Kidney (tissue), 14 donors: ENCODE results near the gene SYT1. TPM values are rescaled to one million over a fixed set of nuclear protein-coding genes. Genes with fewer than 3 reads are reported as not detected.

Source experiments
- DNase-seq, 5 donors: peaks; one replicate each; pipeline ENCODE4 v3.0.0-alpha.2; 2013 to 2020
- FAIRE-seq: peaks from 2 replicates; lab custom pipeline; 2012; peaks lifted over from hg19 to GRCh38; lab: Jason Lieb, UNC
- H3K27ac ChIP-seq, 2 donors: one replicate each; pipeline ENCODE4 v1.7.0; 2013; ENCODE audit warnings: low read depth in 2 of 2, low read length in 2 of 2, inconsistent platforms in 1 of 2
- H3K27me3 ChIP-seq: one replicate; pipeline ENCODE4 v1.7.1; 2013; ENCODE audit warnings: low read length, inconsistent platforms; ENCODE audit not compliant: control insufficient read depth, insufficient read depth
- H3K36me3 ChIP-seq, 3 donors: one replicate each; pipeline versions ENCODE4 v1.7.0 to v1.7.1; 2013; ENCODE audit warnings: low read length in 3 of 3, control low read depth in 1 of 3, inconsistent platforms in 1 of 3; ENCODE audit not compliant: insufficient read depth in 3 of 3, control insufficient read depth in 2 of 3
- H3K4me1 ChIP-seq, 3 donors: one replicate each; pipeline versions ENCODE4 v1.7.0 to v1.7.1; 2013; ENCODE audit warnings: low read length in 3 of 3, inconsistent platforms in 1 of 3, low read depth in 1 of 3; ENCODE audit not compliant: control insufficient read depth in 2 of 3, insufficient read depth in 2 of 3
- H3K4me3 ChIP-seq, 3 donors: one replicate each; pipeline versions ENCODE4 v1.7.0 to v1.8.1; 2013; ENCODE audit warnings: low read length in 3 of 3, control low read depth in 1 of 3, inconsistent platforms in 1 of 3
- H3K9ac ChIP-seq, 3 donors: one replicate each; pipeline versions ENCODE4 v1.7.0 to v1.7.1; 2013; ENCODE audit warnings: low read length in 3 of 3, control low read depth in 1 of 3, inconsistent platforms in 1 of 3
- H3K9me3 ChIP-seq, 3 donors: one replicate each; pipeline versions ENCODE4 v1.7.0 to v1.7.1; 2013; ENCODE audit warnings: low read length in 3 of 3, control low read depth in 1 of 3, inconsistent platforms in 1 of 3; ENCODE audit not compliant: control insufficient read depth in 2 of 3, insufficient read depth in 1 of 3
- intact Hi-C: fragments of 100-400 bp; cut with DNase I; formaldehyde crosslinking; loops from one replicate; pipeline ENCODE4 v1.11.1; 2022
- polyA plus RNA-seq: library from polyadenylated mRNA; stranded (reverse); fragments of 350-450 nt; fragmentation: Illumina TruSeq; extraction: RNeasy Lipid Tissue Mini Kit (QIAGEN cat#74804); gene quantifications from one replicate; pipeline ENCODE4 v1.2.3, GENCODE V29; 2014; ENCODE audit warnings: low read depth, low replicate concordance; ENCODE audit not compliant: insufficient read depth
- total RNA-seq: library from RNA; stranded (reverse); fragmentation: NEBNext Ultra II Directional; extraction: Animal tissue kit (Norgen Biotek cat#: 25700); gene quantifications from one replicate; pipeline ENCODE4 v1.2.1, GENCODE V29; 2021
- TF ChIP-seq, protein P1 (sequence below): IDR thresholded peaks from 3 replicates; pipeline ENCODE4 v1.5.1; 2012; ENCODE audit warnings: mild to moderate bottlenecking, moderate library complexity, borderline replicate concordance; ENCODE audit not compliant: insufficient read depth; ENCODE audit errors: extremely low read depth
- donor health status: control.
- donor health status: control.
- donor health status: control.
- donor health status: control.
- donor health status: control.
- donor health status: DM: yes; HTN: yes; CAD: no.
- donor health status: Normal renal cell carcinoma (clear cell type).

SYT1 gene
- total and polyA plus RNA-seq, 2 donors from 2014 or later: 0.69 to 1.2 TPM

DNA sequence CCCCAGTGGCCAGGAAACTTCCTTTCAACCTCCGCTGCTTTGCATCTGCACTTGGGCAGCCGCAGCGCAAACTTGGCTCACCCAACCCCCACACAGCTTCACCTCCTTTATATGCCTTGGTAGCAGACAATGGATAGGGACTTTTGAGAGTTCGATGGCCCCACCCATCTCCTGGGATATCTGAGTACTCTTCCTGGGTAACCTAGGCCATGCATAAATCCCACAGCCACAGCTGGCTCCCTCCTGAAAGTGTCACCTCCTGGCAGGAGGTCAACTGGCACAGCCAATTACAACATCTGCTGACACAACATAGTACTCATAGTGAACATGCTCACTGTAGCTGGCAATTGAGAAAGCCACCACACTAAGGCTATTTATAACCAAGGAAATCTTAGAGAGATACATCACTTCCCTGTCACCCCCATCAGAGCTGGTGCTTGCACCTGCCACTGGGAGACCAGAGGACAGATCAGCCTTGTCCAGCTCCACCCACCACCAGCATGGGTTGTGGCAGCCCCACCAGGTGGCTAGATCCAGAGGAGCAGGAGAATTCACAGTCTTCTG lies 410.0 kb downstream of the SYT1 start:
- DNase-seq (peak in 1 of 5 donors; percentile 36), FAIRE-seq (no peak)
- intact Hi-C loops: no loop called here
- no peaks in the 10 kb centered on the region for H3K36me3 ChIP-seq
- TF ChIP-seq, protein P1, sequence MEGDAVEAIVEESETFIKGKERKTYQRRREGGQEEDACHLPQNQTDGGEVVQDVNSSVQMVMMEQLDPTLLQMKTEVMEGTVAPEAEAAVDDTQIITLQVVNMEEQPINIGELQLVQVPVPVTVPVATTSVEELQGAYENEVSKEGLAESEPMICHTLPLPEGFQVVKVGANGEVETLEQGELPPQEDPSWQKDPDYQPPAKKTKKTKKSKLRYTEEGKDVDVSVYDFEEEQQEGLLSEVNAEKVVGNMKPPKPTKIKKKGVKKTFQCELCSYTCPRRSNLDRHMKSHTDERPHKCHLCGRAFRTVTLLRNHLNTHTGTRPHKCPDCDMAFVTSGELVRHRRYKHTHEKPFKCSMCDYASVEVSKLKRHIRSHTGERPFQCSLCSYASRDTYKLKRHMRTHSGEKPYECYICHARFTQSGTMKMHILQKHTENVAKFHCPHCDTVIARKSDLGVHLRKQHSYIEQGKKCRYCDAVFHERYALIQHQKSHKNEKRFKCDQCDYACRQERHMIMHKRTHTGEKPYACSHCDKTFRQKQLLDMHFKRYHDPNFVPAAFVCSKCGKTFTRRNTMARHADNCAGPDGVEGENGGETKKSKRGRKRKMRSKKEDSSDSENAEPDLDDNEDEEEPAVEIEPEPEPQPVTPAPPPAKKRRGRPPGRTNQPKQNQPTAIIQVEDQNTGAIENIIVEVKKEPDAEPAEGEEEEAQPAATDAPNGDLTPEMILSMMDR: no peak
- no peak overlapping the region for H3K9ac ChIP-seq
- H3K9me3 ChIP-seq: no peaks in the 10 kb centered on the region
- H3K27ac ChIP-seq: no peak overlapping the region
- no peaks in the 10 kb centered on the region for H3K4me1 ChIP-seq
- H3K27me3 ChIP-seq: no peaks in the 10 kb centered on the region
- H3K4me3 ChIP-seq: no peak overlapping the region

DNA sequence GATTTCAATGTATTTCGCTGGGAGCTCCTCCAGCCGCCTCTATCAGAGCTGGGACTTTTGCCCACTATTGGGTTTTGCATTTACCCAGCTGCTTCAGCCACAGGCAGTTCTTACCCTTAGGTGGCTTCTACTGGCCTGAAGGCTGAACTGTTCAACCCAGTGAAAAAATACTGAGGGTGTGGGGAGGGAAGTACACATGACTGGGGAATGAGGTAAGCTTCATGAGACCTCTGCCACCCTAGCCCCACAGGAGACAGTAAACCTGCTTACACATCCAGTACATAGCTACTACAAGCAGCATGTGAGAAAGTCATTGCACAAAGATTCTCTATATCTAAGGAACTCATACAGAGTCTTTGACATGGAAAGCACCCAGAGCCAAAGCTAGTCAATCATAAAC lies 411.1 kb downstream of the SYT1 start:
- Histone ChIP-seq H3K27ac (no peak overlapping the region), H3K27me3 (no peaks in the 10 kb centered on the region), H3K4me3 (no peak overlapping the region), H3K36me3 (no peaks in the 10 kb centered on the region), H3K4me1 (no peaks in the 10 kb centered on the region), H3K9ac (no peak overlapping the region), H3K9me3 (no peaks in the 10 kb centered on the region)
- DNase-seq (no peak), FAIRE-seq (no peak)
- intact Hi-C loops: no loop called here
- TF ChIP-seq, protein P1: no peak

DNA sequence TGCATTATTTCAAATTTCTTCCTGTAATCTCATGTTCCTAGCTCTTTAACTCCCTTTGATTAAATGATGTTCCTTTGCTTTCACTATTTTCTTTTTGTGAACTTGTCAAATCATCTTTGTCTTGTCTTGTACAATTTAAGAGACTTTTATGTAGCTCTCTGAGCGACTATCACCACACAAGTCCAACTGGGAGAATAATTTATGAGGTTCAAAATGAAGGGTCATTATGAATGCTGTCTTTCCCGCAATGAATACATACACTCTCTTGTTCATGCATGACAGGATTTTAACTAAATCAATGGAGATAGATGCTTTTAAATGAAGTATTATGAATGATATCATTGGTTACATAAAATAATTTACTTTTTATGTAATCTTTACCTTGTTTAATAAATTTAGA lies 418.8 kb downstream of the SYT1 start:
- TF ChIP-seq, protein P1: no peak
- DNase-seq: no peak
- Histone ChIP-seq H3K9ac (no peak overlapping the region), H3K36me3 (no peaks in the 10 kb centered on the region), H3K27ac (no peak overlapping the region), H3K4me3 (no peak overlapping the region), H3K4me1 (no peaks in the 10 kb centered on the region), H3K27me3 (no peaks in the 10 kb centered on the region), H3K9me3 (no peaks in the 10 kb centered on the region)
- no peak for FAIRE-seq
- intact Hi-C loops: no loop called here

DNA sequence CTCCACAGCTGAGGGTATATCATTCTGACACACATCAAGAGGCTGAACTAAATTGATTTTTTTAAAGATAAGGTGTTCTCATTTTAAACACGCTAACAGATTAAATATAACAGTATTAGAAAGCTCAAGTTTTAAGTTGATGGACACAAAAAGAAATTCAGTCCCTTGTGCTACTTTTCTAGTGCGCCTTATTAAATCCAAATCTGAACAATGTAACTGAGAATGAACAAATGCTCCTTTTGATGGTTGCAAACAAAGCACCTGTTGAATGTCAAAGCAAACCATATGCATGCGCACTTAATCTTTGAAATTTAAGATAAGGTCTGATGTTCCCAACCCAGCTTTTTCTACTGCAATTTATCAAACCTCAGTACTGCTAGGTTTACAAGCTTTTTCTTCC lies 424.3 kb downstream of the SYT1 start:
- H3K4me3 ChIP-seq: no peak overlapping the region
- H3K36me3 ChIP-seq: no peaks in the 10 kb centered on the region
- FAIRE-seq (no peak), DNase-seq (no peak)
- H3K27ac ChIP-seq: no peak overlapping the region
- intact Hi-C loops: no loop called here
- H3K4me1 ChIP-seq: no peaks in the 10 kb centered on the region
- TF ChIP-seq, protein P1: no peak
- H3K27me3 ChIP-seq: no peaks in the 10 kb centered on the region
- no peaks in the 10 kb centered on the region for H3K9me3 ChIP-seq
- no peak overlapping the region for H3K9ac ChIP-seq
